OCI-LY1 (cell line): Measurements from ENCODE around the gene TTYH1.

ENCODE experiments used
- H2AFZ ChIP-seq: fragments of 200-600 bp; sonication (generic), shearing (Covaris generic); 2 replicates; pipeline ENCODE4 v1.6.0; 2014; ENCODE audit warnings: antibody characterized with exemption, mild to moderate bottlenecking, low read length
- H3F3A ChIP-seq: fragments of 200-600 bp; sonication (generic), shearing (Covaris generic); 2 replicates; pipeline ENCODE4 v1.6.0; 2014; ENCODE audit warnings: mild to moderate bottlenecking, antibody characterized with exemption, low read length, moderate library complexity; ENCODE audit not compliant: insufficient read depth
- H3K27ac ChIP-seq: fragments of 200-600 bp; sonication (generic); 2 replicates; pipeline ENCODE4 v1.5.1; 2014; ENCODE audit warnings: low read length, mixed run types, mild to moderate bottlenecking, low read depth; ENCODE audit not compliant: poor library complexity, severe bottlenecking
- H3K27me3 ChIP-seq: fragments of 200-600 bp; sonication (generic); 2 replicates; pipeline ENCODE4 v1.6.0; 2014; ENCODE audit warnings: antibody characterized with exemption, mild to moderate bottlenecking, low read length, moderate library complexity; ENCODE audit not compliant: insufficient read depth
- H3K36me3 ChIP-seq: fragments of 200-600 bp; sonication (generic); 2 replicates; pipeline ENCODE4 v1.6.1; 2014; ENCODE audit warnings: mild to moderate bottlenecking, antibody characterized with exemption, low read length, moderate library complexity, mixed read lengths; ENCODE audit not compliant: insufficient read depth
- H3K4me1 ChIP-seq: fragments of 200-600 bp; sonication (generic); 2 replicates; pipeline ENCODE4 v1.5.1; 2014; ENCODE audit warnings: mild to moderate bottlenecking, low read length, moderate library complexity; ENCODE audit not compliant: insufficient read depth, severe bottlenecking
- H3K4me2 ChIP-seq: fragments of 200-600 bp; sonication (generic), shearing (Covaris generic); 2 replicates; pipeline ENCODE4 v1.6.1; 2014; ENCODE audit warnings: low read length
- H3K4me3 ChIP-seq: fragments of 200-600 bp; sonication (generic); 2 replicates; pipeline ENCODE4 v1.5.1; 2014; ENCODE audit warnings: low read length, low read depth, mild to moderate bottlenecking, mixed read lengths; ENCODE audit not compliant: poor library complexity, severe bottlenecking
- H3K79me2 ChIP-seq: fragments of 200-600 bp; shearing (Covaris generic); 2 replicates; pipeline ENCODE4 v1.6.1; 2016; ENCODE audit warnings: mixed run types, low read length, mixed read lengths; ENCODE audit not compliant: insufficient read depth
- H3K9ac ChIP-seq: fragments of 200-600 bp; sonication (generic), shearing (Covaris generic); 2 replicates; pipeline ENCODE4 v1.6.1; 2014; ENCODE audit warnings: mild to moderate bottlenecking, low read length, mixed read lengths
- H3K9me2 ChIP-seq: fragments of 200-600 bp; sonication (generic), shearing (Covaris generic); 2 replicates; pipeline ENCODE4 v1.6.1; 2014; ENCODE audit warnings: low read depth, mild to moderate bottlenecking, low read length, mixed read lengths
- H3K9me3 ChIP-seq: fragments of 200-600 bp; shearing (Covaris generic); 2 replicates; pipeline ENCODE4 v1.6.1; 2014; ENCODE audit warnings: low read length, mixed read lengths
- H4K20me1 ChIP-seq: fragments of 200-600 bp; sonication (generic), shearing (Covaris generic); 2 replicates; pipeline ENCODE4 v1.6.0; 2016; ENCODE audit warnings: mild to moderate bottlenecking, low read length; ENCODE audit not compliant: insufficient read depth
- CTCF ChIP-seq: fragments of 200-600 bp; sonication (generic), shearing (Covaris generic); IDR thresholded peaks from 2 replicates; pipeline ENCODE4 v1.5.1; 2017; ENCODE audit warnings: mild to moderate bottlenecking, antibody characterized with exemption, low read length, moderate library complexity, mixed read lengths
- EZH2 ChIP-seq: fragments of 200-600 bp; sonication (generic), shearing (Covaris generic); IDR thresholded peaks from 2 replicates; pipeline ENCODE4 v1.8.0; 2017; ENCODE audit warnings: borderline replicate concordance, mixed run types, mild to moderate bottlenecking, antibody characterized with exemption, low read length, moderate library complexity, mixed read lengths

Gene TTYH1

GRCh38 chr19:54416695-54417491, 1.6 kb downstream of the TTYH1 start:
- TF ChIP-seq CTCF (no peak), EZH2 (no peak)
- H3K4me2 ChIP-seq = no peak overlapping the region
- H3K36me3 ChIP-seq = no peaks in the 10 kb centered on the region
- no peaks in the 10 kb centered on the region for H3K4me1 ChIP-seq
- no peak overlapping the region for H3K9ac ChIP-seq
- no peaks in the 10 kb centered on the region for H3K9me3 ChIP-seq
- no peak overlapping the region for H2AFZ ChIP-seq
- no peaks in the 10 kb centered on the region for H3F3A ChIP-seq
- H3K27me3 ChIP-seq = no peaks in the 10 kb centered on the region; the same call in 1 of the 2 replicates
- no peak overlapping the region for H3K4me3 ChIP-seq
- no peaks in the 10 kb centered on the region for H3K9me2 ChIP-seq
- no peaks in the 10 kb centered on the region for H4K20me1 ChIP-seq
- no peak overlapping the region for H3K27ac ChIP-seq
- no peaks in the 10 kb centered on the region for H3K79me2 ChIP-seq

- no peak for TF ChIP-seq CTCF
- no peak for TF ChIP-seq EZH2
- Histone ChIP-seq H3K9me2 (no peaks in the 10 kb centered on the region), H3K36me3 (no peaks in the 10 kb centered on the region), H3K27me3 (no peaks in the 10 kb centered on the region; the same call in 1 of the 2 replicates), H3K4me2 (no peak overlapping the region), H3K9me3 (no peaks in the 10 kb centered on the region), H3K79me2 (no peaks in the 10 kb centered on the region), H2AFZ (no peak overlapping the region), H3K4me3 (no peak overlapping the region), H3F3A (no peaks in the 10 kb centered on the region), H4K20me1 (no peaks in the 10 kb centered on the region), H3K27ac (no peak overlapping the region), H3K4me1 (no peaks in the 10 kb centered on the region), H3K9ac (no peak overlapping the region)
These were observed 3.0 kb downstream of the TTYH1 start for GRCh38 chr19:54418030-54418929.

- H3K4me2 ChIP-seq = no peak overlapping the region
- H3K9me3 ChIP-seq = no peaks in the 10 kb centered on the region
- no peak overlapping the region for H2AFZ ChIP-seq
- no peaks in the 10 kb centered on the region for H3K36me3 ChIP-seq
- H3K4me1 ChIP-seq = no peaks in the 10 kb centered on the region
- H3K4me3 ChIP-seq = no peak overlapping the region
- H3K27me3 ChIP-seq = no peaks in the 10 kb centered on the region; the same call in 1 of the 2 replicates
- H3K9me2 ChIP-seq = no peaks in the 10 kb centered on the region
- no peak overlapping the region for H3K27ac ChIP-seq
- H4K20me1 ChIP-seq = no peaks in the 10 kb centered on the region
- H3F3A ChIP-seq = no peaks in the 10 kb centered on the region
- TF ChIP-seq CTCF (no peak), EZH2 (no peak)
- no peak overlapping the region for H3K9ac ChIP-seq
- H3K79me2 ChIP-seq = no peaks in the 10 kb centered on the region
These were observed 3.9 kb downstream of the TTYH1 start for GRCh38 chr19:54418930-54419800.
